NT2/D1 (cell line): ENCODE data around the gene PTPRN2.
"Not testable (repeated sequence)": the region's sequence is repeated elsewhere in the genome, so short reads cannot be mapped to it uniquely, and the experiment has no call there.

Source experiments
- DNase-seq: peaks from one replicate; pipeline ENCODE4 v3.0.0-alpha.2; 2011; ENCODE audit warnings: low read depth, low spot score
- H3K27me3 ChIP-seq: 2 replicates; pipeline ENCODE4 v1.6.0; 2011; ENCODE audit warnings: mild to moderate bottlenecking; ENCODE audit not compliant: insufficient read length, insufficient read depth
- H3K36me3 ChIP-seq: 2 replicates; pipeline ENCODE4 v1.6.1; 2011; ENCODE audit warnings: mild to moderate bottlenecking, low read length, mixed read lengths; ENCODE audit not compliant: insufficient read depth, insufficient read length
- H3K4me1 ChIP-seq: 2 replicates; pipeline ENCODE4 v1.5.1; 2011; ENCODE audit not compliant: insufficient read depth, insufficient read length
- H3K4me3 ChIP-seq: 2 replicates; pipeline ENCODE4 v1.5.1; 2011; ENCODE audit warnings: low read depth; ENCODE audit not compliant: insufficient read length
- H3K9ac ChIP-seq: 2 replicates; pipeline ENCODE4 v1.6.0; 2011; ENCODE audit warnings: low read depth; ENCODE audit not compliant: insufficient read length
- H3K9me3 ChIP-seq: 2 replicates; pipeline ENCODE4 v1.5.1; 2011; ENCODE audit warnings: mild to moderate bottlenecking, low read length; ENCODE audit not compliant: insufficient read depth
- SUZ12 ChIP-seq: IDR thresholded peaks from 2 replicates; pipeline ENCODE4 v1.6.1; 2011; ENCODE audit not compliant: insufficient read length, insufficient read depth; ENCODE audit errors: extremely low read depth
- YY1 ChIP-seq: IDR thresholded peaks from 2 replicates; pipeline ENCODE4 v1.6.1; 2011; ENCODE audit not compliant: insufficient read length, insufficient read depth
- ZNF274 ChIP-seq: IDR thresholded peaks from 2 replicates; pipeline ENCODE4 v1.6.1; 2011; ENCODE audit warnings: mild to moderate bottlenecking, low read depth, low read length

The PTPRN2 gene

GRCh38 chr7:158355456-158356065 is 232.1 kb downstream of the PTPRN2 start:
- 0 out of 2 replicates have a peak, but pooled peaks cover 6% of the 10 kb centered on the region for H3K9me3 ChIP-seq
- no peak overlapping the region for H3K9ac ChIP-seq
- DNase-seq = peak; percentile 48
- no peaks in the 10 kb centered on the region for H3K4me1 ChIP-seq
- H3K4me3 ChIP-seq = no peak overlapping the region
- peaks cover 29% of the 10 kb centered on the region for H3K27me3 ChIP-seq
- no peaks in the 10 kb centered on the region for H3K36me3 ChIP-seq
- TF ChIP-seq ZNF274 (no peak), YY1 (no peak), SUZ12 (no peak)

- DNase-seq = no peak
- Histone ChIP-seq H3K9ac (no peak overlapping the region), H3K9me3 (0 out of 2 replicates have a peak, but pooled peaks cover 6% of the 10 kb centered on the region), H3K4me3 (no peak overlapping the region), H3K27me3 (peaks cover 36% of the 10 kb centered on the region), H3K4me1 (no peaks in the 10 kb centered on the region), H3K36me3 (no peaks in the 10 kb centered on the region)
- TF ChIP-seq YY1 = no peak
- TF ChIP-seq ZNF274 = no peak
- no peak for TF ChIP-seq SUZ12
These were observed 232.8 kb downstream of the PTPRN2 start for GRCh38 chr7:158354861-158355260.

DNA sequence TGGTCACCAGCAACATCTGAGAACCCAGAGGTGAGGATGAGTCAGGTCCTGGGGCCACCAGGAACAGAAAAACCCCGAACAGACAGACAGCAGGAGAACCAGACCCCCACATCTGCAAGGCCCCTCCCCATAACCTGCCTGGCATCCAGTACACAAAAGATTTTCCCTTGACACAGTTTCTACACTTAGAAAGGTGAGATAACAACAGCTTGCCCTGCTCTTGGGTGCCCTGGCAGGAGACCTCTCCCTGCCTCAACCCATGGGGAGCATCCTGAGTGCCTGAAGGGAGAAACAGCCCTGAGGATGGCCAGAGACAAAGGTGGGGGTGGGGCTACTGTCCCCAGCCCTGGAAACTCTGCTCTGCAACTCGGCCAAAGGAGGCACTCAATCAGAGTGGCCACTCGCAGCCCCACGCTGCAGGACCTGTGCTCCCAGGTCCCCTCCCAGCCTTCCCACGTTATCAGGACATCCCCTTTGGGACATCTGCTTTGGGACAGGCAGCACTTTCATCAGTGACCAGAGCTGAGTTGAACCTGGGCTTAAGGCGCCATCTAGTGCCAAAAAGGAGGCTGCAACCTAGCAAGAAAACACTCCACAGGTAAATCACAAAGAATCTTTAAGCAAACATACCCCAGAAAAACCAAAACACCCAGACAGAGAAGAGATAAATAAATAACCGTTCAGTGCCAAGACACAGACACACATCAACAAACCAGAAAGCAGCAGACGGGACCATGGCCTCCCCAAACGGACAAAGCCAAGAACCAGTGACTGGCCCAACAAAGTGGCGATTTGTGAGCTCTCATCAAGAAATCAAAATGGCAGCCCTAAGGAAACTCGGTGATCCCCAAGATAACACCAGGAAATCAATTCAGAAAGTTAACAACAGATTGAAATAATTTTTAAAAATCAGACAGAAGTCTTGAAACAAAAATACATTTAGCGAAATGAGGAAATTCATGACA is 233.7 kb downstream of the PTPRN2 start:
- no peaks in the 10 kb centered on the region for H3K4me1 ChIP-seq
- TF ChIP-seq SUZ12 (no peak), YY1 (no peak), ZNF274 (no peak)
- H3K4me3 ChIP-seq = no peak overlapping the region
- peaks cover 38% of the 10 kb centered on the region for H3K27me3 ChIP-seq
- peak; percentile 63 for DNase-seq
- no peak overlapping the region for H3K9ac ChIP-seq
- H3K36me3 ChIP-seq = no peaks in the 10 kb centered on the region
- 0 out of 2 replicates have a peak, but pooled peaks cover 6% of the 10 kb centered on the region for H3K9me3 ChIP-seq

GRCh38 chr7:158351899-158352729 is 235.5 kb downstream of the PTPRN2 start:
- peak overlapping the region; percentile 28 for H3K4me3 ChIP-seq

DNA sequence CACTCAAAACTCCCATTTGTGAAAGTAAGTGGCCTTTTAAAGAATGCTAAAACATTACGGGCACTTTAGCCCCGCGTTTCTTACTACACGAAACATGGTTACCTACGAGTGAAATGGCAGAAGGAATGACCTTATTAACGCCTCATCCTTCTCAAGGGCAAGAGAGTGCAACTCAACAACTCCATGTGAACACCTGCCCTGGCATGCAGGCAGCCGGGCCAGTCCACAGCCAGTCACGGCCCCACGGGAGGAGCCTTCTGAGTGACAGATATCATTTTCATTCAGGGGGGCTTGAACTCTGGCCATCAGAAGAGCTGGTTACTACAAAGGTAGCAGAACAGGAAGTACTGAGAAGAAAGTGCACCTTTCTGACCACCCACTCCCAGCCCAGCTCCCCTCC is 236.1 kb downstream of the PTPRN2 start:
- Histone ChIP-seq H3K4me1 (no peaks in the 10 kb centered on the region), H3K9me3 (0 out of 2 replicates have a peak, but pooled peaks cover 6% of the 10 kb centered on the region), H3K27me3 (peaks cover 38% of the 10 kb centered on the region), H3K9ac (no peak overlapping the region), H3K4me3 (peak overlapping the region; percentile 28), H3K36me3 (no peaks in the 10 kb centered on the region)
- no peak for DNase-seq
- TF ChIP-seq YY1 = no peak
- no peak for TF ChIP-seq SUZ12
- TF ChIP-seq ZNF274 = no peak

More at GRCh38 chr7:158351899-158352729, 235.5 kb downstream of the PTPRN2 start:
- H3K27me3 ChIP-seq = peaks cover 38% of the 10 kb centered on the region
- not testable (repeated sequence) for H3K9ac ChIP-seq, H3K9me3 ChIP-seq, DNase-seq, H3K4me1 ChIP-seq, H3K36me3 ChIP-seq

DNA sequence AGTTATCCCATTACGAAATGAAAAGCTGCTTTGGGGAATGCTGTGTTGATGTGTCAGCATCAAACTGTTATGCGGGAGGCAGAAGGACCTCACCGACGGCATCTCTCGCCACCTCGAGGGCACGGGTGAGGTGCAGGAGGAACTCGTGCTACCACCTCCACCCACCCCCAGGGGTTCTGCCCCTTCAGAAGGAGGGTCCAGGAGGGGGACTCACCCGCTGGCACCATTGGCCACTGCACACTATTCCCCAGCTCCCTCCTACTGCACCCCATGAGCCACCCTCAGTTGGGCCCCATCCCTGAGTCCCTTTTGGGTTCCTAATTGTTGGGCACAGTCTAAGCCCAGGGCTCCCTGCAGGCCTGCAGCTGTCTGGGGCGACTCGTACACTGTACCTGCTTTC is 236.6 kb downstream of the PTPRN2 start:
- no peak overlapping the region for H3K9ac ChIP-seq
- H3K9me3 ChIP-seq = 0 out of 2 replicates have a peak, but pooled peaks cover 6% of the 10 kb centered on the region
- no peaks in the 10 kb centered on the region for H3K4me1 ChIP-seq
- no peak for DNase-seq
- peaks cover 38% of the 10 kb centered on the region for H3K27me3 ChIP-seq
- H3K4me3 ChIP-seq = peak overlapping the region; percentile 28
- no peaks in the 10 kb centered on the region for H3K36me3 ChIP-seq
- TF ChIP-seq SUZ12 (peak; percentile 49), ZNF274 (no peak), YY1 (no peak)
